CD14-positive monocyte (primary cell): ENCODE results near the gene CELF4. TPM values are rescaled to one million over a fixed set of nuclear protein-coding genes. Genes with fewer than 3 reads are reported as not detected.

Experiments used
- DNase-seq, 3 donors: peaks; one replicate each; pipeline ENCODE4 v3.0.0-alpha.2; 2011 to 2022
- H2AFZ ChIP-seq: 2 replicates; pipeline ENCODE4 v1.6.0; 2012; ENCODE audit warnings: mild to moderate bottlenecking, low read depth, low read length, inconsistent platforms; ENCODE audit not compliant: insufficient read depth, poor library complexity, severe bottlenecking
- H3K27ac ChIP-seq, 2 donors: 1 replicate in 1 of 2; 2 replicates in 1 of 2; pipeline ENCODE4 v1.5.1; 2012 to 2013; ENCODE audit warnings: low read length in 2 of 2, control low read depth in 1 of 2, inconsistent platforms in 1 of 2, low read depth in 1 of 2, mild to moderate bottlenecking in 1 of 2
- H3K27me3 ChIP-seq, 2 donors: one replicate each; pipeline versions ENCODE4 v1.6.0 to v1.6.1; 2011 to 2013; ENCODE audit warnings: low read length in 2 of 2; ENCODE audit not compliant: control insufficient read depth in 2 of 2, insufficient read depth in 2 of 2
- H3K36me3 ChIP-seq, 2 donors: replicated peaks in 1 of 2; 1 replicate in 1 of 2; 2 replicates in 1 of 2; pipeline versions ENCODE4 v1.5.1 to v1.6.1; 2012 to 2013; ENCODE audit warnings: low read length in 2 of 2, control low read depth in 1 of 2, inconsistent platforms in 1 of 2, mild to moderate bottlenecking in 1 of 2; ENCODE audit not compliant: insufficient read depth in 2 of 2, control insufficient read depth in 1 of 2
- H3K4me1 ChIP-seq, 2 donors: 1 replicate in 1 of 2; 2 replicates in 1 of 2; pipeline versions ENCODE4 v1.5.1 to v1.6.1; 2012 to 2013; ENCODE audit warnings: low read length in 2 of 2, control low read depth in 1 of 2, inconsistent platforms in 1 of 2, mild to moderate bottlenecking in 1 of 2, moderate library complexity in 1 of 2; ENCODE audit not compliant: insufficient read depth in 2 of 2, control insufficient read depth in 1 of 2
- H3K4me2 ChIP-seq: replicated peaks from 2 replicates; pipeline ENCODE3; 2012; ENCODE audit warnings: low read length, moderate library complexity, mild to moderate bottlenecking; ENCODE audit not compliant: poor library complexity, severe bottlenecking; ENCODE audit errors: extremely low read depth
- H3K4me3 ChIP-seq, 3 experiments: fragments of 200-600 bp in 1 of 3; sonication (generic) in 1 of 3; replicated peaks in 1 of 3; 1 replicate in 2 of 3; 2 replicates in 1 of 3; pipeline ENCODE4 v1.5.1; 2011 to 2013; ENCODE audit warnings: low read length in 3 of 3, mild to moderate bottlenecking in 3 of 3, control low read depth in 2 of 3, low read depth in 2 of 3, inconsistent platforms in 1 of 3, moderate library complexity in 1 of 3
- H3K79me2 ChIP-seq: 2 replicates; pipeline ENCODE4 v1.6.0; 2012; ENCODE audit warnings: mild to moderate bottlenecking, control low read depth, inconsistent platforms, low read length, moderate library complexity; ENCODE audit not compliant: insufficient read depth
- H3K9ac ChIP-seq: 2 replicates; pipeline ENCODE4 v1.6.0; 2017; ENCODE audit warnings: low read length, mild to moderate bottlenecking; ENCODE audit not compliant: insufficient read depth, poor library complexity, severe bottlenecking
- H3K9me3 ChIP-seq, 2 donors: replicated peaks in 1 of 2; 1 replicate in 1 of 2; 2 replicates in 1 of 2; pipeline versions ENCODE4 v1.5.1 to v1.6.1; 2012 to 2013; ENCODE audit warnings: low read length in 2 of 2, control low read depth in 1 of 2; ENCODE audit not compliant: control insufficient read depth in 1 of 2, insufficient read depth in 1 of 2
- H4K20me1 ChIP-seq: 2 replicates; pipeline ENCODE4 v1.6.0; 2012; ENCODE audit warnings: mild to moderate bottlenecking, low read length, control low read depth, moderate library complexity; ENCODE audit not compliant: insufficient read depth
- H3K27ac Mint-ChIP-seq, 7 donors: one replicate each; pipeline ENCODE4 v1.8.0; 2020; ENCODE audit warnings: mild to moderate bottlenecking in 7 of 7, mixed read lengths in 7 of 7, moderate library complexity in 6 of 7, inconsistent platforms in 2 of 7
- H3K27me3 Mint-ChIP-seq, 3 donors: one replicate each; pipeline ENCODE4 v1.8.0; 2021 to 2022; ENCODE audit warnings: low read depth in 3 of 3, mild to moderate bottlenecking in 3 of 3, mixed read lengths in 3 of 3, moderate library complexity in 3 of 3, inconsistent platforms in 1 of 3
- H3K36me3 Mint-ChIP-seq, 2 donors: one replicate each; pipeline ENCODE4 v1.8.0; 2020; ENCODE audit warnings: mixed read lengths in 2 of 2, inconsistent platforms in 1 of 2, mild to moderate bottlenecking in 1 of 2
- H3K4me1 Mint-ChIP-seq: one replicate; pipeline ENCODE4 v1.8.0; 2020; ENCODE audit warnings: mild to moderate bottlenecking, mixed read lengths
- H3K4me3 Mint-ChIP-seq, 2 donors: one replicate each; pipeline ENCODE4 v1.8.0; 2020; ENCODE audit warnings: mild to moderate bottlenecking in 2 of 2, mixed read lengths in 2 of 2, moderate library complexity in 1 of 2
- H3K9me3 Mint-ChIP-seq, 7 donors: one replicate each; pipeline ENCODE4 v1.8.0; 2020 to 2022; ENCODE audit warnings: mixed read lengths in 7 of 7, mild to moderate bottlenecking in 6 of 7, moderate library complexity in 6 of 7, inconsistent platforms in 2 of 7
- CTCF ChIP-seq: fragments of 200-600 bp; IDR thresholded peaks from one replicate; pipeline ENCODE4 v1.8.0; 2022; ENCODE audit warnings: antibody characterized with exemption, mild to moderate bottlenecking
- WGBS: methylation state at CpG from one replicate; pipeline ENCODE4 v1.1.5; 2013; ENCODE audit warnings: missing lambda C conversion rate; ENCODE audit not compliant: insufficient coverage; 5-methylcytosine and 5-hydroxymethylcytosine counted together
- intact Hi-C, 2 donors: fragments of 100-400 bp; cut with micrococcal nuclease; formaldehyde crosslinking; loops; one replicate each; pipeline versions ENCODE4 v1.15.0 to v1.15.1; 2023
- polyA plus RNA-seq, 3 donors: library from polyadenylated mRNA; depleted of rRNA in 1 of 3; unstranded in 2 of 3; stranded (reverse) in 1 of 3; fragments of 300-500 nt in 2 of 3; fragments of >200 nt in 1 of 3; fragmentation: Illumina TruSeq in 2 of 3; gene quantifications; 1 replicate in 2 of 3; 2 replicates in 1 of 3; pipeline ENCODE4 v1.2.3, GENCODE V29; 2012 to 2021

The CELF4 gene
- polyA plus RNA-seq, 3 donors: not detected

DNA sequence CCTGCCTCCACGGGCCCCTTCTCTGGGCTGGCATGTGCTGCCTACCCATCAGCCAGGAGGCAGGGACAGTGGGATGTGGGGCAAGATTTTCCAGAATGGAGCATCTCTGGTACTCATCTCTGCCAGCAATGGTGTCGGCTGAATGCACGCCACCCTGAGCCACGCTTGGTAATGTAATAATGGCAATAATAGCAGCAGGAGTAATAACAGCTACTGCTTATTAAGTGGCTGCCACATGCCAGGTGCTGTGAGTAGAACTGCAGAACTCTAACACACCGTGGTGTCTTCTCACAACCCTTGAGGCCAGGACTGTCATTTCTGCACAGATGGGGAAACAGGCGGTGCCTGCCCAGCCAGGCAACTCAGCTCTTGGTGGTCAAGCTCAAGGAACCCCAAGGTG is 113.6 kb downstream of the CELF4 start:
- H3K36me3 ChIP-seq: no peaks in the 10 kb centered on the region
- no peaks in the 10 kb centered on the region for H4K20me1 ChIP-seq
- Mint-ChIP-seq H3K4me3 (no peak overlapping the region), H3K27me3 (peaks cover 1 to 7% (median 5%) of the 10 kb centered on the region in 3 donors), H3K27ac (no peak overlapping the region), H3K9me3 (no peaks in the 10 kb centered on the region), H3K4me1 (no peaks in the 10 kb centered on the region), H3K36me3 (no peaks in the 10 kb centered on the region)
- H3K9me3 ChIP-seq: no peaks in the 10 kb centered on the region
- TF ChIP-seq CTCF: no peak
- H3K27ac ChIP-seq: no peak overlapping the region
- no peaks in the 10 kb centered on the region for H3K79me2 ChIP-seq
- no peak overlapping the region for H3K4me2 ChIP-seq
- no peak overlapping the region for H3K4me3 ChIP-seq
- no peak overlapping the region for H2AFZ ChIP-seq
- DNase-seq: no peak
- no peaks in the 10 kb centered on the region for H3K27me3 ChIP-seq
- no peak overlapping the region for H3K9ac ChIP-seq
- no peaks in the 10 kb centered on the region for H3K4me1 ChIP-seq
- 97% methylated on average over 3 of the region's 6 CpGs for WGBS
- intact Hi-C loops: no loop called here

- no peak for DNase-seq
- Histone ChIP-seq H3K27me3 (no peaks in the 10 kb centered on the region), H3K27ac (no peak overlapping the region), H3K4me2 (no peak overlapping the region), H3K4me3 (no peak overlapping the region), H3K9me3 (no peaks in the 10 kb centered on the region), H3K36me3 (no peaks in the 10 kb centered on the region), H2AFZ (no peak overlapping the region), H3K79me2 (no peaks in the 10 kb centered on the region), H4K20me1 (no peaks in the 10 kb centered on the region), H3K4me1 (no peaks in the 10 kb centered on the region), H3K9ac (no peak overlapping the region)
- no peak overlapping the region for H3K27ac Mint-ChIP-seq
- H3K36me3 Mint-ChIP-seq: no peaks in the 10 kb centered on the region
- no peaks in the 10 kb centered on the region for H3K9me3 Mint-ChIP-seq
- intact Hi-C loops: no loop called here
- no peak overlapping the region for H3K4me3 Mint-ChIP-seq
- H3K4me1 Mint-ChIP-seq: no peaks in the 10 kb centered on the region
- peaks cover 1 to 7% (median 5%) of the 10 kb centered on the region in 3 donors for H3K27me3 Mint-ChIP-seq
- 100% methylated on average over 12 of the region's 14 CpGs for WGBS
- no peak for TF ChIP-seq CTCF
Observed at GRCh38 chr18:37451239-37451825, 114.3 kb downstream of the CELF4 start.
